OCI-LY3 (cell line): Measurements from ENCODE around the gene THRA.

Experiments
- EZH2phosphoT487 ChIP-seq: fragments of 200-600 bp; shearing (Covaris generic); IDR thresholded peaks from 2 replicates; pipeline ENCODE4 v1.6.1; 2018; ENCODE audit warnings: antibody characterized with exemption, mixed run types, low read depth
- TF ChIP-seq, protein P1 (sequence below): fragments of 200-600, 300-600 bp; sonication (generic); IDR thresholded peaks from 2 replicates; pipeline ENCODE4 v1.5.1; 2014; ENCODE audit warnings: antibody characterized with exemption, low read length, low read depth

GRCh38 chr17:40087049-40087794, 24.5 kb downstream of the THRA start:
- no peak for TF ChIP-seq EZH2phosphoT487
- TF ChIP-seq, protein P1, sequence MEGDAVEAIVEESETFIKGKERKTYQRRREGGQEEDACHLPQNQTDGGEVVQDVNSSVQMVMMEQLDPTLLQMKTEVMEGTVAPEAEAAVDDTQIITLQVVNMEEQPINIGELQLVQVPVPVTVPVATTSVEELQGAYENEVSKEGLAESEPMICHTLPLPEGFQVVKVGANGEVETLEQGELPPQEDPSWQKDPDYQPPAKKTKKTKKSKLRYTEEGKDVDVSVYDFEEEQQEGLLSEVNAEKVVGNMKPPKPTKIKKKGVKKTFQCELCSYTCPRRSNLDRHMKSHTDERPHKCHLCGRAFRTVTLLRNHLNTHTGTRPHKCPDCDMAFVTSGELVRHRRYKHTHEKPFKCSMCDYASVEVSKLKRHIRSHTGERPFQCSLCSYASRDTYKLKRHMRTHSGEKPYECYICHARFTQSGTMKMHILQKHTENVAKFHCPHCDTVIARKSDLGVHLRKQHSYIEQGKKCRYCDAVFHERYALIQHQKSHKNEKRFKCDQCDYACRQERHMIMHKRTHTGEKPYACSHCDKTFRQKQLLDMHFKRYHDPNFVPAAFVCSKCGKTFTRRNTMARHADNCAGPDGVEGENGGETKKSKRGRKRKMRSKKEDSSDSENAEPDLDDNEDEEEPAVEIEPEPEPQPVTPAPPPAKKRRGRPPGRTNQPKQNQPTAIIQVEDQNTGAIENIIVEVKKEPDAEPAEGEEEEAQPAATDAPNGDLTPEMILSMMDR, result no peak
